ENCODE results near the gene ACVR1C.

The ACVR1C gene

DNA sequence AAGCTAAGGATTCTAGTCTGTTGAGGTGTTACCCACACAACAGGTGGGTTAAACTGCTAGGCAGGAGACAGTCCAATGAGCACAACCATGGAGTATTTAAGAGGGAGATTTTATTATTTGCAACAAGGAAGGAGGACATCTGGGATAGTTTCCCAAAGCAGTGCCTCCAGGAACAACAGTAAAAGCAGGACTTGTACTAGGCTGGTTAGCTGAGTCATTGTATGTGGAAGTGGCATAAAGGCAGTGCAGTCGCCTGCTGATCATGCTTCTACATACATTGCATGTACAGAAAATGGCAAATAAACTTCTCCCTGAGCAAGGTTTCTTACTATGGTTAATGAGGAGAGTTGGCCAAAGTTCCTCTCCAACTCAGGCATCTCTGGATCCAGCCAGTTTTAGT, 138.7 kb downstream of the ACVR1C start:
- no peak for DNase-seq

GRCh38 chr2:157488877-157489276, 139.8 kb downstream of the ACVR1C start:
- no peak for DNase-seq

DNA sequence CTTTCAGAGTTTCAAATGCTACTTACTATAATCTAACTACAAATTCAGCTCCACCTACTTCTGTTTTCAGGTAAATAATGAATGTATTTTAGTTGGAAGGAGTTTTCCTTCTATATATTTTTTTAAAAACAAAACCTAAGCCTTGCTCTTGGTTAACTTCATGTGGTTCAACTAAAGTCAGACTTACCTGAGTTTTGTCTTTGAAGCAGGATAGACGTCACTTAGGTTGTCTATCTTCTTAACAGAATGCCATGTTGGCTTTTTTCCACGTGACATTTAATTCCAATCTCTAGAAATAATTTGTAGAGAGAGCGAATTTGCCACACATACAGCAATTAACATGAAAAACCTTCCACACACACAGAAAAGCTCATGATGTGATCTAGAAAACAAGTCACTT, 140.9 kb downstream of the ACVR1C start:
- no peak for DNase-seq

GRCh38 chr2:157487271-157487610, 141.4 kb downstream of the ACVR1C start:
- no peak for DNase-seq

- no peak for DNase-seq
Measured at GRCh38 chr2:157486596-157487270, 141.9 kb downstream of the ACVR1C start.

DNA sequence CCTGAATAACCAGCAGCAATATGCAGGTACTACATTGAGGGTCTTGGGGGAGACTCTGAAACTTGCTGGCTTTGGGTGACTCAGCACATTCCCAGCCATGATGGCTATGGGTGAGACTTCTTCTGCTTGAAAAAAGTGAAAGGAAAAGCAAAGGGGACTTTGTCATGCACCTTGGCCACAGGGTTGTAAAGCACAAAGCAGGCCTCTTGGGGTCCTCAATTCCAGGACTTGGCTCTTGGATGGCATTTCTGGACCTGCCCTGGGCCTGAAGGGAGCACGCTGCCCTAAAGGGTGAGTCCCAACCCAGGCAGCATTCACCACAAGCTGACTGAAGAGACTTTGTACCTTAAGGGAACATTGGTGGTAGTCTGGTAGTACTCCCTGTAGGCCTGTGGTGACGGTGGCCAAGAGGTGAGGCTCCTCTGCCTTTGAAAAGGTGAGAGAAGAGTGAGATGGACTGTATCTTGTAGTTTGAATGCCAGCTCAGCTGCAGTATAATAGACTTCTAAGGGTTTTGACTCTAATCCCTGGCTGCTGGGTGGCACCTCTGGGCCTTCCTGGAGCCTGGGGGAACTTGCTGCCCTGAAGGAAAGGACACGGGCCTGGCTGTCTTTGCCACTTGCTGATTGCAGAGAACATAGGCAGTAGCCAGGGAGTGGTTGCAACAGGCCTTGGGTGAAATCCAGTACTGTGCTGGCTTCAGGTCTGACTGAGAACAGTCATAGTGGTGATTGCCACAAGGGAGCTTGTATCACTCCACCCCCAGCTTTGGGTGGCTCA, 148.3 kb downstream of the ACVR1C start:
- DNase-seq = no peak

GRCh38 chr2:157479081-157480027, 149.3 kb downstream of the ACVR1C start:
- no peak for DNase-seq

DNA sequence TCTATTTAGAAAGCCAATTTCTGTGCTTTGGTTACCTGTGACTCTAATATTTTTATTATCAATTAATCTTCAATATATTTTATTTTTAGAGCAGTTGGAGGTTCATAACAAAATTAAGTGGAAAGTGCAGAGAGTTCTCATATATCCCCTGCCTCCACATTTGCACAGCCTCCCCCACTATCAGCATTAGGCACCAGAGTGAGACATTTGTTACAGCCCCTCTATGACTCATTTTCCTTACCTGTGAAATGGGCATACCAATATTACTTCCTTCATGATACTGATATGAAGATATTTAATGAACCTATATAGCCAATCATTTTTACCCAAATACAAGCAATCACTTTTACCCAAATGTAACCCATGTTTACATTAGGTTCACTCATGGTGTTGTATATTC, 150.7 kb downstream of the ACVR1C start:
- DNase-seq = no peak

DNA sequence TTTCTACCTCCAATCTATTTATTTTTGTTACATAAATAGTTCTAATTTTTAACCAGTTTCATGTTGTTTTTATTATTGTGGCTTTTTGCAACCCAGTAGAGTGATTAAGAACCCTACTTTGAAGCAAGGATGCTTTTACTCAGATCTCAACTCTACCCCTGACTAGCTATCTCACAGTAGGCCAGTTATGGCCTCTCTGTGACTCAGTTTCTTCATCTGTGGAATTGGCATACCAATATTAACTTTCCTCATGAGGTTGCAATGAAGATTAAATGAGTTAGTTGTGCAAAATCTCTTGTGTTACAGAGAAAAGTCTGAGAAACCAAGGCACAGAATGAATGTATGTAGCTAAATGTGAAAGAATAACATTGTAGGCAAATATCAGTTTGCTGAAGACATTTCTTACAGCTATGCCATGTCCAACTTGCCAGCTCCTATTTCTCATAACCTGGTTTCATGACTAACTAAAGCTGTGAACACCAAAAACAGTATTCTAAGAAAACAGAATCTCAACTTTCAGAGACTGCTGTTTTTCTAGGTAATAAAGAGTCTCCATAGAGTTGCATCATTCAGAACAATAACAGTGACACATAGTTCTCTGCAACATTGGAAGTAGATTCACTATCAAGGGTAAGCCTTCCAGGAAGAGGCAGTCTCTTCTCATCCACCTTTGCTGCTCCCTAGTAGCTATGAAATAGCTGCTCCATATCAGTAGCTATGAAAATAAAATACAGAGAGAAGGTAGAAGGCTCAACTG, 151.5 kb downstream of the ACVR1C start:
- no peak for DNase-seq

Data from SIG-M5 (cell line).